Activated CD4-positive, alpha-beta memory T cell treated with anti-CD3 and anti-CD28 coated beads for 36 hours (primary cell): ENCODE results near the gene ATF4. TPM values are rescaled to one million over a fixed set of nuclear protein-coding genes. Genes with fewer than 3 reads are reported as not detected.

ENCODE experiments used
- CTCF ChIA-PET: fragments of 350-600 bp; sonication (Branson Sonifier 250); formaldehyde crosslinking; loops from one replicate; lab custom pipeline; 2021; ENCODE audit warnings: antibody characterized with exemption, inconsistent platforms; lab: Charles Lee
- POLR2A ChIA-PET: fragments of 350-600 bp; sonication (Branson Sonifier 250); formaldehyde crosslinking; loops from one replicate; lab custom pipeline; 2021; ENCODE audit warnings: antibody characterized with exemption; lab: Charles Lee
- DNase-seq: peaks from one replicate; pipeline ENCODE4 v3.0.0-alpha.2; 2020
- H3K27ac Mint-ChIP-seq: one replicate; pipeline ENCODE4 v1.8.0; 2021; ENCODE audit warnings: mixed read lengths
- H3K27me3 Mint-ChIP-seq: one replicate; pipeline ENCODE4 v1.8.0; 2021; ENCODE audit warnings: mixed read lengths
- H3K36me3 Mint-ChIP-seq: one replicate; pipeline ENCODE4 v1.8.0; 2021; ENCODE audit warnings: mixed read lengths
- H3K4me1 Mint-ChIP-seq: one replicate; pipeline ENCODE4 v1.8.0; 2021; ENCODE audit warnings: low read depth, mixed read lengths
- H3K4me3 Mint-ChIP-seq: one replicate; pipeline ENCODE4 v1.8.0; 2021; ENCODE audit warnings: mild to moderate bottlenecking, mixed read lengths
- H3K9me3 Mint-ChIP-seq: one replicate; pipeline ENCODE4 v1.8.0; 2021; ENCODE audit warnings: mixed read lengths
- intact Hi-C: fragments of 100-400 bp; cut with micrococcal nuclease; formaldehyde crosslinking; loops from one replicate; pipeline ENCODE4 v1.15.1; 2023
- total RNA-seq, 2 experiments: library from RNA; stranded (reverse); gene quantifications; one replicate each; pipeline ENCODE4 v1.2.3, GENCODE V29; 2021

The ATF4 gene
- total RNA-seq, 2 experiments from 2014 or later: 437 to 455 TPM

- Mint-ChIP-seq H3K4me3 (no peak overlapping the region), H3K36me3 (no peaks in the 10 kb centered on the region), H3K9me3 (no peaks in the 10 kb centered on the region), H3K4me1 (peaks cover 9% of the 10 kb centered on the region), H3K27ac (no peak overlapping the region), H3K27me3 (no peaks in the 10 kb centered on the region)
- intact Hi-C loops: no loop called here
- CTCF ChIA-PET: interaction anchor here (0.8 to 11.9 kb wide), 4 partner anchors 11 to 91 kb away, joined by 3 to 387 read pairs (median 28); partner anchors contain the start of genes MIEF1, RPS19BP1 and TAB1
- POLR2A ChIA-PET: interaction anchor here (0.9 to 1.1 kb wide), 3 partner anchors 11 to 172 kb away, joined by 3 to 6 read pairs (median 6); partner anchors contain the start of genes MIEF1 and RPL3
- DNase-seq: no peak
These were observed 29.2 kb upstream of the ATF4 start for GRCh38 chr22:39490966-39491680.

DNA sequence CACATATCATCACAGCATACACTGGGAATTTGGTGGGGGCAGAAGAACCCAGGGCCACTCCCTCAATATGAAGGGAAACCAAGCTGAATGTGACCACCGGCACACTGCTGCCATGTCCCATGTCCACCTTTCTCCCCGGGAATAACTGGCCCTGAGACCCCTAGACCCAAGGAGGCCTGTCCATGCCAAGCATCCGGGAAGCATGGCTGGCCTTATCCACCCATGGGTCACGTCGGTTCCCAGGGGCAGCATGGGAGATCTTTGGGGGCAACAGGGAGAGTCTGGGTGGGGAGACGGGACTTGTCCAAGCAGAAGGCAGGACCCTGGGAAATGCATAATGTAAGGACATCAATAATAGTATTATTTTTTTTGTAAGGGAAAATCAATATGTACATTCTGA is 28.7 kb upstream of the ATF4 start:
- H3K36me3 Mint-ChIP-seq: no peaks in the 10 kb centered on the region
- ChIA-PET POLR2A (no interaction called here), CTCF (interaction anchor here (1.5 to 11.9 kb wide), 3 partner anchors 25 to 533 kb away, joined by 4 to 387 read pairs (median 51); partner anchors contain the start of gene RPS19BP1)
- DNase-seq: no peak
- intact Hi-C loops: no loop called here
- no peak overlapping the region for H3K27ac Mint-ChIP-seq
- peaks cover 13% of the 10 kb centered on the region for H3K4me1 Mint-ChIP-seq
- no peaks in the 10 kb centered on the region for H3K9me3 Mint-ChIP-seq
- H3K27me3 Mint-ChIP-seq: no peaks in the 10 kb centered on the region
- no peak overlapping the region for H3K4me3 Mint-ChIP-seq

DNA sequence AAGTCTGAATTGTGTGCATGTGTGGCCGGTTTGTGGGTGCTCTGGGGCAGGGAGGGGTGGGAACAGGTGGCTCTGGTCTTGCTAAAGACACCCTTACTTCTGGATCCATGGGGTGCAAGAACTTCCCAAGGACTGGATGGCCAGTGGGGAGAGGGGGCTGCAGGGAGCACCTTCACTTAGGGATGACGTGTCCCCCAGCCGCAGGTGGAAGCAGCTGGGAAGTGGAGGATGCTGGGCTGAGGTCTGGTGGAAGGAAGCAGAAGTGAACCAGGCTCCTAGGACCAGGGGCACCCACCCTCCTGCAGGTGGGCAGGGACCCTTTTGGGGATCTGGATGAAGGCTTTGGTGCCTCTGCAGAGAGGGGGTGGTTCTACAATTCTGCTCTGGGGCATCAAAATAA is 28.2 kb upstream of the ATF4 start:
- POLR2A ChIA-PET: interaction anchor here (0.6 kb wide), 1 partner anchor 20 kb away, joined by 3 read pairs; no protein-coding TSS in a partner anchor
- intact Hi-C loops: no loop called here
- no peaks in the 10 kb centered on the region for H3K36me3 Mint-ChIP-seq
- H3K9me3 Mint-ChIP-seq: no peaks in the 10 kb centered on the region
- no peak overlapping the region for H3K27ac Mint-ChIP-seq
- H3K4me1 Mint-ChIP-seq: peaks cover 13% of the 10 kb centered on the region
- CTCF ChIA-PET: interaction anchor here (1.5 to 11.9 kb wide), 6 partner anchors 19 to 544 kb away, joined by 4 to 387 read pairs (median 12); partner anchors contain the start of gene RPS19BP1
- H3K27me3 Mint-ChIP-seq: no peaks in the 10 kb centered on the region
- DNase-seq: no peak
- no peak overlapping the region for H3K4me3 Mint-ChIP-seq

- ChIA-PET CTCF (interaction anchor here (0.6 to 11.9 kb wide), 13 partner anchors 8 to 550 kb away, joined by 3 to 387 read pairs (median 6); partner anchors contain the start of genes ATF4, MIEF1, RPS19BP1 and TAB1), POLR2A (interaction anchor here (1.0 to 1.2 kb wide), 2 partner anchors 8 to 35 kb away, joined by 3 to 8 read pairs; partner anchors contain the start of gene MIEF1)
- Mint-ChIP-seq H3K4me1 (peaks cover 14% of the 10 kb centered on the region), H3K27me3 (no peaks in the 10 kb centered on the region), H3K4me3 (no peak overlapping the region), H3K36me3 (no peaks in the 10 kb centered on the region), H3K27ac (no peak overlapping the region), H3K9me3 (no peaks in the 10 kb centered on the region)
- no peak for DNase-seq
- intact Hi-C loops: loop anchor here (1.0 kb wide), 1 partner anchor 21 kb away; no protein-coding TSS in a partner anchor
These were observed 26.6 kb upstream of the ATF4 start for GRCh38 chr22:39493759-39494158.

DNA sequence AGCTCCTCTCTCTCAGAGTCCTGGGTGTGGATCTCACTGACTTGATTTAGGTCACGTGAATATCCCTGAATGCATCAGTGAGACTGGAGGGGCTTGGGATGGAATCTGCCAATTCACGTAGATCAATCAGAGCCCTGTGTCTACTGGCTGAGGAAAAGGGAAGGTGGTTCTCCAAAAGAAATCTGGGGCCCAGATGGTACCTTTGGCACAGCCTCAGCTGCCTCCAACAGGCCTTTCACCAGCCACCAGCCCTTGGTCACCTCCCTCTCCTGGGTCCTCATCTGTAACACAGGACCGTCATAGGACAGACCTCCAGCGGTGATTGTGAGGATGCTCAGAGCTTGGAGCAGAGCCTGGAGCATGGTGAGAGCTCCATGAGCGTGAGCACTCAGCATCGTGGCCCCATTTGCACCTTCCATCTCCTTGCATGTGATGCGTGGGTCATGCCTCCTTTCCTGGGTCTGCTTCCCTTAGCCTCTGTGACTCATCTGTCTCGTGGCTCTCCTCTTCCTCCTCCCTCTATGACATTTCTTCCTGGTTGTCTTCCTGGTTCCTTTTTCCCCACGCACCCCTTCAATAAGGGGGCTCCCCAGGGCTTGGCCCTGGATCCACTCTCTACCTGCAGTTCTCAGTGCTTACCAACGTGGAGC is 25.8 kb upstream of the ATF4 start:
- H3K36me3 Mint-ChIP-seq: no peaks in the 10 kb centered on the region
- intact Hi-C loops: no loop called here

GRCh38 chr22:39496131-39496838 is 24.1 kb upstream of the ATF4 start:
- DNase-seq: peak; percentile 76
- POLR2A ChIA-PET: interaction anchor here (0.6 to 1.4 kb wide), 4 partner anchors 22 to 34 kb away, joined by 3 to 5 read pairs (median 3); partner anchors contain the start of gene ATF4
- H3K36me3 Mint-ChIP-seq: no peaks in the 10 kb centered on the region
- no peaks in the 10 kb centered on the region for H3K27me3 Mint-ChIP-seq
- H3K9me3 Mint-ChIP-seq: no peaks in the 10 kb centered on the region
- intact Hi-C loops: loop anchor here (1.0 kb wide), 1 partner anchor 33 kb away; no protein-coding TSS in a partner anchor
- H3K4me1 Mint-ChIP-seq: peaks cover 9% of the 10 kb centered on the region
- no peak overlapping the region for H3K4me3 Mint-ChIP-seq
- CTCF ChIA-PET: interaction anchor here (0.6 to 11.9 kb wide), 21 partner anchors 11 to 548 kb away, joined by 3 to 387 read pairs (median 5); partner anchors contain the start of genes ATF4, RPL3, RPS19BP1 and TAB1
- no peak overlapping the region for H3K27ac Mint-ChIP-seq

More for the DNA sequence above, 25.8 kb upstream of the ATF4 start:
- no peak for DNase-seq
- no peaks in the 10 kb centered on the region for H3K9me3 Mint-ChIP-seq
- ChIA-PET CTCF (interaction anchor here (0.7 to 11.9 kb wide), 9 partner anchors 8 to 542 kb away, joined by 3 to 387 read pairs (median 10); partner anchors contain the start of genes ATF4, MIEF1, RPS19BP1 and TAB1), POLR2A (interaction anchor here (1.2 kb wide), 1 partner anchor 35 kb away, joined by 8 read pairs; no protein-coding TSS in a partner anchor)
- no peaks in the 10 kb centered on the region for H3K27me3 Mint-ChIP-seq
- H3K4me3 Mint-ChIP-seq: no peak overlapping the region
- no peak overlapping the region for H3K27ac Mint-ChIP-seq
- H3K4me1 Mint-ChIP-seq: peaks cover 14% of the 10 kb centered on the region

DNA sequence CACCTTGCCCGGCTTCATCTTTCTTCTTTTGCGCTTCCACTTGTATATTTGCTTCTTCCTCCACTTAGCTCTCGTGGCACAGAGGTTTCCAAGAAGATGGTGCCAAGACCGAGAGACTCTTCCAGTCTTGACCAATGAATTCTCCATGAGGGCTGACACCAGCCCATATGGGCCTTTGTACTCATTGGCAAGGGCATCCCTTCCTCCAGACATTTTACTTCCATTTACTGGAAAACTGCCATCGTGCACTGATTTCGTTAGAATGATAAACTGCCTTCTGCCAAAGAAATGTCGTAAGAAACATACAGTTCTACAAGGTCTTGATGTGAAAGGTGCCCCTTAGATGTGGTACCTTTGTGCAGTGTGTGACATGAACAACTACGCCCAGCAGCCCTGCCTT is 22.9 kb upstream of the ATF4 start:
- ChIA-PET POLR2A (interaction anchor here (0.6 to 1.2 kb wide), 4 partner anchors 17 to 430 kb away, joined by 3 read pairs; partner anchors contain the start of gene ATF4), CTCF (interaction anchor here (0.9 to 11.9 kb wide), 9 partner anchors 15 to 539 kb away, joined by 3 to 387 read pairs (median 7); partner anchors contain the start of genes ATF4, RPS19BP1 and TAB1)
- H3K36me3 Mint-ChIP-seq: peaks cover 2% of the 10 kb centered on the region
- peaks cover 16% of the 10 kb centered on the region for H3K4me1 Mint-ChIP-seq
- no peak overlapping the region for H3K27ac Mint-ChIP-seq
- intact Hi-C loops: no loop called here
- H3K4me3 Mint-ChIP-seq: no peak overlapping the region
- no peaks in the 10 kb centered on the region for H3K9me3 Mint-ChIP-seq
- no peaks in the 10 kb centered on the region for H3K27me3 Mint-ChIP-seq
- no peak for DNase-seq

- no peak for DNase-seq
- Mint-ChIP-seq H3K27me3 (no peaks in the 10 kb centered on the region), H3K27ac (no peak overlapping the region), H3K9me3 (no peaks in the 10 kb centered on the region), H3K4me3 (no peak overlapping the region), H3K4me1 (peaks cover 22% of the 10 kb centered on the region), H3K36me3 (peaks cover 6% of the 10 kb centered on the region)
- ChIA-PET POLR2A (interaction anchor here (0.6 to 1.4 kb wide), 4 partner anchors 9 to 25 kb away, joined by 3 to 4 read pairs (median 3); partner anchors contain the start of gene ATF4), CTCF (interaction anchor here (1.2 to 11.9 kb wide), 3 partner anchors 18 to 534 kb away, joined by 3 to 387 read pairs (median 44); partner anchors contain the start of gene RPS19BP1)
- intact Hi-C loops: no loop called here
These were observed 22.0 kb upstream of the ATF4 start for GRCh38 chr22:39498368-39498767.

GRCh38 chr22:39498802-39499201 is 21.6 kb upstream of the ATF4 start:
- ChIA-PET POLR2A (interaction anchor here (0.6 to 1.4 kb wide), 3 partner anchors 9 to 24 kb away, joined by 3 to 4 read pairs (median 3); no protein-coding TSS in a partner anchor), CTCF (interaction anchor here (11.9 kb wide), 1 partner anchor 30 kb away, joined by 387 read pairs; the partner anchor contains the start of gene RPS19BP1)
- no peaks in the 10 kb centered on the region for H3K9me3 Mint-ChIP-seq
- no peak overlapping the region for H3K4me3 Mint-ChIP-seq
- no peaks in the 10 kb centered on the region for H3K27me3 Mint-ChIP-seq
- no peak overlapping the region for H3K27ac Mint-ChIP-seq
- DNase-seq: no peak
- peaks cover 25% of the 10 kb centered on the region for H3K4me1 Mint-ChIP-seq
- H3K36me3 Mint-ChIP-seq: peaks cover 10% of the 10 kb centered on the region
- intact Hi-C loops: no loop called here

- no peak overlapping the region for H3K4me3 Mint-ChIP-seq
- no peaks in the 10 kb centered on the region for H3K9me3 Mint-ChIP-seq
- ChIA-PET CTCF (interaction anchor here (11.9 kb wide), 1 partner anchor 29 kb away, joined by 387 read pairs; the partner anchor contains the start of gene RPS19BP1), POLR2A (no interaction called here)
- peaks cover 19% of the 10 kb centered on the region for H3K36me3 Mint-ChIP-seq
- no peak for DNase-seq
- intact Hi-C loops: loop anchor here (5.0 kb wide), 1 partner anchor 103 kb away; the partner anchor contains the start of gene TAB1
- H3K4me1 Mint-ChIP-seq: peaks cover 32% of the 10 kb centered on the region
- H3K27me3 Mint-ChIP-seq: no peaks in the 10 kb centered on the region
- no peak overlapping the region for H3K27ac Mint-ChIP-seq
These were observed 20.3 kb upstream of the ATF4 start for GRCh38 chr22:39500101-39500500.
